Stimulated activated naive CD8-positive, alpha-beta T cell treated with anti-CD3 and anti-CD28 coated beads, Interleukin-15, amount 100 ng/mL, for 72 hours (primary cell): ENCODE data around the gene PSAP.

Experiments
- ATAC-seq: fragments of 150-1000 bp; cut with Tn5 transposase; 2 replicates; pipeline ENCODE4 v1.10.0; 2021; ENCODE audit warnings: mild to moderate bottlenecking, moderate library complexity
- DNase-seq, 2 donors: peaks; one replicate each; pipeline ENCODE4 v3.0.0; 2021 to 2022
- H3K27ac Mint-ChIP-seq, 2 donors: one replicate each; pipeline ENCODE4 v1.8.0; 2022; ENCODE audit warnings: mild to moderate bottlenecking in 2 of 2, mixed read lengths in 2 of 2, moderate library complexity in 2 of 2
- H3K27me3 Mint-ChIP-seq: one replicate; pipeline ENCODE4 v1.8.0; 2022; ENCODE audit warnings: mixed read lengths
- H3K4me1 Mint-ChIP-seq: one replicate; pipeline ENCODE4 v1.8.0; 2022; ENCODE audit warnings: mild to moderate bottlenecking, mixed read lengths
- H3K4me3 Mint-ChIP-seq, 2 donors: one replicate each; pipeline ENCODE4 v1.8.0; 2022; ENCODE audit warnings: mild to moderate bottlenecking in 2 of 2, mixed read lengths in 2 of 2, moderate library complexity in 1 of 2
- H3K9me3 Mint-ChIP-seq, 2 donors: one replicate each; pipeline ENCODE4 v1.8.0; 2022; ENCODE audit warnings: mixed read lengths in 2 of 2

PSAP gene

GRCh38 chr10:71767420-71768035, 83.5 kb downstream of the PSAP start:
- DNase-seq, result no peak
- no peaks in the 10 kb centered on the region for H3K27me3 Mint-ChIP-seq

GRCh38 chr10:71766717-71767419, 84.2 kb downstream of the PSAP start:
- H3K27me3 Mint-ChIP-seq, result no peaks in the 10 kb centered on the region
- H3K9me3 Mint-ChIP-seq, result no peaks in the 10 kb centered on the region
- peak overlapping the region; percentile 71 to 83 for H3K4me3 Mint-ChIP-seq
- ATAC-seq, result no peak
- H3K4me1 Mint-ChIP-seq, result peaks cover 94% of the 10 kb centered on the region
- peak overlapping the region; percentile 95 to 98 for H3K27ac Mint-ChIP-seq
- no peak for DNase-seq

More at GRCh38 chr10:71767420-71768035, 83.5 kb downstream of the PSAP start:
- peak overlapping the region; percentile 95 to 98 for H3K27ac Mint-ChIP-seq
- peak overlapping the region; percentile 71 to 83 for H3K4me3 Mint-ChIP-seq
- H3K4me1 Mint-ChIP-seq, result peaks cover 94% of the 10 kb centered on the region
- ATAC-seq, result no peak
- no peaks in the 10 kb centered on the region for H3K9me3 Mint-ChIP-seq
